ENCODE results near the gene KIF7.

GRCh38 chr15:89664441-89665350, 9.4 kb upstream of the KIF7 start:
- no peak for TF ChIP-seq CTCF (IDR thresholded peaks at IDR 0.05; ENCODE audit: borderline replicate concordance, extremely low read depth, low read length, poor library complexity, severe bottlenecking)
- TF ChIP-seq EZH2 (IDR thresholded peaks at IDR 0.05; ENCODE audit: borderline replicate concordance, low read depth, low read length, severe bottlenecking) = no peak

Measured in DND-41 (cell line).